Limb (tissue), 2 donors: ENCODE results near the gene PIGC.

Experiments
- DNase-seq, 2 donors: peaks; one replicate each; pipeline ENCODE4 v3.0.0-alpha.2; 2016; ENCODE audit errors: extremely low spot score in 2 of 2

The PIGC gene

DNA sequence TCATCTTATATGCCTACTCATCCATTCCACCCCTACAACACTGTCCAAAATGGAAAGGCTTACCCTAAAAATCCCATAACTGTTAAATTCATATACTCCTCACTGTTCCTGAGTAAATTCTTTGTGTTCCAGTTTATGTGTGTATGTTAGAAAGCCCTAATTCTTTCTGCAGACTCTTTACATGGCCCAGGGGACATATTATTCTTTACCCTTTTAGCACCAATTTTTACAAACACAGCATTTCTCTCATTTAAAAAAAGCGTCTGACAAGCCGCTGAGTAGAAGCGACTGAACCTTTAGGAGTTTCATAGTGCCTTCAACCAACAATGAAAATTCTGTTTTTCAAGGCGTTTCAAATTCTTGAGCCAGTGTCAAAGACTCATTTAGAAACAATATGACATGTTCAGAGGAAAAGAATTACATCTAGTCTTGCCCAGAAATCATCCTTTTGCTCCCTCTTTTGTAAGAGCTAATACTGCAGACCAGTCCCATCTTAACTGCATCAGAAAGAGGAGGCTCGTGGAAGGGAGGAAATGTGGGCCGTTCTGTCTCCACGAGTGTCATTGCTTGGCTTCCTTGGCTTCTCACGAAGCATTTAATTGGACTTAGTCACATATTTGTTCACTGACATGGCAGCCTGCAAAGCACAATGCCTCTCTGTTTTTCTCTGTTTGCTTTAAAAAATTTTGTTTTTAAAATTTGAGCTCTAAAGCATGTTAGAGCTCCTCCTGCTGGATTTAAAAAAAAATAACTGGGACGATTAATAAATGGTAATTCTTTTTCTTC is 44.7 kb downstream of the PIGC start:
- DNase-seq = peak; percentile 71 to 96

DNA sequence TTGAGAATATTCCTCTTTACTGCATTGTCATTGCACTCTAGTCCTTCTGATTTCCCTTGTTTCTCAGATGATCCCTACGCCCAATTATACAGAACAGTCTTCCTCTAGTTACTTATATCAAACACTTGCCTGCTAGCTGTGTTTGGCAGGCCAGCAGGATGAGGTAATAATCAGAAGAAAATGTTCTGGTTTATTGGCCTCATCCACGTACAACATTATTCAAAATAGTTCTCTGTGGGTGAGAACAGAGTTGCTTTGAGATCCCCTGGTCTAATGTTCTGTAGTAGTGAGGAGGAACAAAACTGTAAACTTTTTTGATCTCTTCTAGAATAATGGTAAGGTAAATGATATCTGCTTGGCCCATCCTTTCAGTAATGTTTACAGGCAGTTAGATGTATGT is 45.7 kb downstream of the PIGC start:
- DNase-seq = peak in 1 of 2 donors; percentile 69

DNA sequence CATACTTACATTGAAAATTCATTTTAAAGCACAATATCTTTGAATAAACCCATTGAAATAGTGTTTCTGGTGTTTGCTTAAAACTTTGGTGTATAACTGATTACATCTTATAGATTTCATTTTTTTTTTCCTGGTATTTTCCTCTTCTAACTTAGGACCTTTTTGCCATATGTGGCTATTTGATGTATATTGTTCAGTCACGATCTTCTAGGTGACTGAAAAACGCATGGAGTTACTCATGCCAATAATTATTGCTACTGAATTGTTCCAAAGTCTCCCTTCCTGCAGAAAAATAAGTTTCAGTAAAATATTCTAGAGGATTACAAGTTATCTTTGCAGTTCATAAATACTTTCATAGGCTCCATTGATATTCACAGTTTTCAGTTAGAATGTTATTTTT is 46.2 kb downstream of the PIGC start:
- DNase-seq = no peak

DNA sequence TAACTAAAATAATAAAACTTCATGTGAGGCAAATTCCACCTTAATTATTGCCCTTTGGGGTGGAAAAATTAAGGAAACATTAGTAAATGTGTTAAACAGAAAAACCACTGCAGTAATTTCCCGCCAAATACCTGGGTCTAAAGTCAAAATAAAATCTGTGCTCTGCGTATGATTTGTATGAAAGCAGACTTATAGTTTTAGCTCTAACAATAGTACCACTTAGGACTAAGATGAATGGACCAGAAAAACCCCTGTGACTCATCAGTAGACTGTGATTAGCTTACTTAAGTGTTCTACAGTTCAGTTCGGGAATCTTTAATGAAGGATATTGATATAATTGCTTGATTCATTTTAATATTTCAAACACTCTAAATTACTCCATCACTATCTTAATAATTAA is 46.6 kb downstream of the PIGC start:
- DNase-seq = no peak

DNA sequence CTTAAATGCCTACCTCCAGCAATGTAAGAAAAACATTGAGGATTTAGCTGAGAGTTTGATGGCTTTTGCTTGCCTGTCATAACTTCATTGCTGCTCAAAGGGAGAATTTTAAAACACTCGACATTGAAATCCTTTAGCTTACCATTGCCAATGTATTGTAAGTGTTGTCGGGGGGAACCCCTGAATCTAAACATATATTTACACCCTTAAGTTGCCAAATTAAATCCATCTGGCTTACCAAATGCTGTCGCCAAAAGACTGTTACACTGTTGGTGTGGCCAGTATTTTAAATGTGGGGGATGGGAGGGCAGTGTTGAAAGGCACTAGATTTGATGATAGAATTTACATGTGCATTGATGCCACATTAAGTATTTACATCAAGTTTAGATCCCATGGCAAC is 48.3 kb downstream of the PIGC start:
- no peak for DNase-seq

DNA sequence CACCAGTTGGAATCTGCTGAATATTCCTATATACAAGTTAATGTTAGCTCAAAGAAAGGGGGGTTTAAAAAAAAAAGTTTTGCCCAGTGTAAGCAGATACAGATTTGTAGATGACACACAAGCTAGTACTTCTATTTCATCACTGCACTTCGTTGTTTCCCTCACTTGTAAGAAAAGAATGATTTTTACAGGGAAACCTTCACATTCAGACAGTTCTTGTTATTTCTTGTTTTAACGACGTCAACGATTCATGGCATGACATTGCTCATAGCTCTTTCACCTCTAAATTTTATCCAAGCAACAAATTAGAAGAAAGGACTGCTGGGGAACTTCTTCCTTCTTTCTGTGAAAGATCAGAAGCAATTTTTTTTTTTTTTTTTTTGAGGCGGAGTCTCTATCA is 49.1 kb downstream of the PIGC start:
- no peak for DNase-seq

DNA sequence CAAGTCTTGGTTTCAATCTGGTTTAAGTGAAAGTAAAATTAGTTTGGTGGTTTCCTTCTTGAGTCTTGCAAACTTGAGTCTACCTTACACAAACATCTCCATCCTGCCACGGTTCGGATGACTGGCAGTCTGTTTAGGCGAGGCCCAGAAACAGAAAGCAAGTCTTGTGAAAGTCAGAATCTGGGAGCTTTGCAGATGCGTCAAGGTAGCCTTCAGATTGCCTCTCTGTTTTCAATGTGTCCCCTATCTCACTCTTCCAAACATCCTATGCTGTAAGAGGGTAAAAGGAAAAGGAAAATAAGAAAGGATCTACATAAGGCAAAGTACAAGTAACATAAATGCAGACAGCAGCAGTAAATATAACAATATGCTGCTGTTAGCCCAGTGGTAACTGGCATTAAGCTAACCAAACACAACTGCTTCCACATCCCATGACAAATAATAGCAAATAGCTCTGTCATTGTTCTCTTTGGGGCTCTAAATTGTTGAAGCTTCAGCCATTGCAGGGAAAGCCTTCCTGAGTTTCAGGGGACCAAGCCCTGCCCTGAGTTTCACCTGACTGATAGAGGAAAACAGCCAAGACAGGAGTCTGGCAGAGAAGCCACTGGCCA is 49.6 kb downstream of the PIGC start:
- DNase-seq = no peak

DNA sequence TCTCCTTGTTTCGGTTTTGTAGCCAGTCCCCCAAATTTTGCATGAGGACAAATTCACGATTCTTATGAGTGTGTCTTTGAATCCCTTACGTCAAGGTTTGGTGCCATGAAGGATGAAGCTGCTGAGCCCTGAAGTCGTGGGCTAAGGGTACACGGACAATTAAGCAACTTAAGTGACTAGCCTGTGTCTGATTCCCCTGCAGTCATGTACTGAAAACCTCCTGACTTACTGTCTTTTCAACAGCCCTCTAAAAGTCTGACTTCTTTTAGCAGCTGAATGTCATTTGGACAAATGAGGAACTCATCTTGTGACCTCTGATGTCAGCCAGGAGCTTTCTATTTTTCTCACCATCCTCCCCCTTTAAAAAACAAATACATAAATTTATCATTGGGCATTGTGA is 50.5 kb downstream of the PIGC start:
- DNase-seq = no peak

DNA sequence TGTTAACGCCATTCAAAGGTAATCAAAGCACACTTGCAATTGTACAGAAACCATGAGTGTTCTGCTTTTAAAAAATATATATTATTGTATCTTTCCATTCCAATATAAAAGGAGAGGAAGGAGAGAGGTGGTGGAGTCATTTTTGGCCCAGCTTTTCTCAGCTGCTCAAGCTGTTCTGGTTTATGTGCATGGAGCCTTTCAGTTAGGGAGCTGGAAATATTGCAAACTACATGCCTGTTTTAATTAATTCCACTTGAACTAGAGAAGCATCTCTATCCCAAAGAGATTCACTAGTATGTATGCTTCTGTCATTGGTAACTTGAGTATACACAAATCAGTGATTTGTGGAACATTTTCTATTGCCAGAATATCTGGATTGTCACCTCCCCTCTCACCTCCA is 51.9 kb downstream of the PIGC start:
- DNase-seq = peak in 1 of 2 donors; percentile 59
